ENCODE data around the gene CYFIP2. TPM values are rescaled to one million over a fixed set of nuclear protein-coding genes. Genes with fewer than 3 reads are reported as not detected.

The CYFIP2 gene
- polyA plus RNA-seq, 4 donors: 6.3 to 33.4 (median 10.3) TPM

DNA sequence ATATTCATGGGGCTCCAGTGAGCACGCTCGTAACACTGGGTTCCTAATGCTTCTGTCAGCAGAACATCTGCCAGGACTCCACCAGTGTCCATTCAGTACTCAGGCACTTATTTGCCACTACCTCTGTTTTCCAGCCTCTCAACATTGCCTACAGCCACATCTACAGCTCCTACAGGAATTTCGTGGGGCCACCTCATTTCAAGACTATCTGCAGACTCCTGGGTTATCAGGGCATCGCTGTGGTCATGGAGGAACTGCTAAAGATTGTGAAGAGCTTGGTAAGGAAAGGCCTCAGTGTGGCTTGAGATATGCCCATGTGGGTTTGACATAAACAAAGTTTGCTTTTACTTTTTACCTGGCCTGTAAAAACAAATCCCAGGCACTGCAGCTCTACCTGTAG is 92.9 kb downstream of the CYFIP2 start:
- H3K4me3 ChIP-seq (ENCODE audit: low read depth in 1 of 3, low read length in 3 of 3): no peak overlapping the region
- H3K9me3 ChIP-seq (ENCODE audit: control insufficient read depth in 2 of 2, insufficient read depth in 1 of 2, low read depth in 1 of 2, low read length in 1 of 2): no peaks in the 10 kb centered on the region
- H3K27me3 ChIP-seq (ENCODE audit: control insufficient read depth in 3 of 3, insufficient read depth in 3 of 3, low read length in 3 of 3): no peaks in the 10 kb centered on the region
- 89 to 92% (median 92%) methylated on average over 4 of the region's 4 CpGs for WGBS, 3 donors
- no peak for DNase-seq
- no peak for FAIRE-seq
- H3K36me3 ChIP-seq (ENCODE audit: control insufficient read depth in 3 of 3, insufficient read depth in 2 of 3, low read depth in 1 of 3, low read length in 3 of 3): peaks cover 0 to 29% (median 2%) of the 10 kb centered on the region in 3 donors
- no peaks in the 10 kb centered on the region for H3K4me1 ChIP-seq (ENCODE audit: control insufficient read depth in 3 of 3, insufficient read depth in 2 of 3, low read depth in 1 of 3, low read length in 2 of 3)
- no peak overlapping the region for H3K27ac ChIP-seq (ENCODE audit: low read depth in 1 of 3, low read length in 2 of 3)

DNA sequence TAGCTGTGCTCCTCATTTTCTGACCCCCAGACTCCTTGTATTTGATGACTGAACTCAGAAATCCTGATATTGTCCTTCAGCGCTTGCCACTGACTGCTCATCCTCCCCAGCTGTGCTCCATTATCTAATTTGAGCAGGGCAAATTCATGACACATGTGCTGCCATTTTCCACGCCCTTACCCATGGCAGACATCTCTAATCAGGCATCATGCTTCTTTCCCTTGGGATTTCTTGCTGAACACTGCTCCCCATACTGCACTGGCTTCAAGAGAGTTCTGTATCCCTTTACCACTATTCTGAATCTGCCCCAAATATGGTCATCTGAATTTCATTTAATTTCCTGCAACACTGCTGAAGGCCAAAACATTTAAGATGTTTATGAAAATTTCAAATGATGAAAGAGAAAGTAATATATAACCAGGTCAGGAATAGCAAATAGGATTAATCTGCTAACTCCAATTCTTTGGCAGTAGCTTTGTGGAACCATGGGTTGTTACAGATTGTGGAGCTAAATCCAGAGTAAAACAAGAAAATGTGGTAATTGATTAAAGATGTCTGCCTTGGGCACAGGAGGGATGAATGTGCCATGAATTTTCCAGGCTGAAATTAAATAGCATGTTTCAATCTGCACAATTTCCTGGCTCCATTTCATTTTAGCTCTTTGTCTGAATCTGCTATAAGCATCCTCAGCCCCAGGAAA is 93.6 kb downstream of the CYFIP2 start:
- no peaks in the 10 kb centered on the region for H3K9me3 ChIP-seq (ENCODE audit: control insufficient read depth in 2 of 2, insufficient read depth in 1 of 2, low read depth in 1 of 2, low read length in 1 of 2)
- no peak overlapping the region for H3K27ac ChIP-seq (ENCODE audit: low read depth in 1 of 3, low read length in 2 of 3)
- no peak overlapping the region for H3K4me3 ChIP-seq (ENCODE audit: low read depth in 1 of 3, low read length in 3 of 3)
- WGBS, 3 donors: 91 to 95% (median 94%) methylated on average over 2 of the region's 2 CpGs
- FAIRE-seq (no peak), DNase-seq (no peak)
- H3K27me3 ChIP-seq (ENCODE audit: control insufficient read depth in 3 of 3, insufficient read depth in 3 of 3, low read length in 3 of 3): no peaks in the 10 kb centered on the region
- peaks cover 0 to 29% (median 2%) of the 10 kb centered on the region in 3 donors for H3K36me3 ChIP-seq (ENCODE audit: control insufficient read depth in 3 of 3, insufficient read depth in 2 of 3, low read depth in 1 of 3, low read length in 3 of 3)
- no peaks in the 10 kb centered on the region for H3K4me1 ChIP-seq (ENCODE audit: control insufficient read depth in 3 of 3, insufficient read depth in 2 of 3, low read depth in 1 of 3, low read length in 2 of 3)

DNA sequence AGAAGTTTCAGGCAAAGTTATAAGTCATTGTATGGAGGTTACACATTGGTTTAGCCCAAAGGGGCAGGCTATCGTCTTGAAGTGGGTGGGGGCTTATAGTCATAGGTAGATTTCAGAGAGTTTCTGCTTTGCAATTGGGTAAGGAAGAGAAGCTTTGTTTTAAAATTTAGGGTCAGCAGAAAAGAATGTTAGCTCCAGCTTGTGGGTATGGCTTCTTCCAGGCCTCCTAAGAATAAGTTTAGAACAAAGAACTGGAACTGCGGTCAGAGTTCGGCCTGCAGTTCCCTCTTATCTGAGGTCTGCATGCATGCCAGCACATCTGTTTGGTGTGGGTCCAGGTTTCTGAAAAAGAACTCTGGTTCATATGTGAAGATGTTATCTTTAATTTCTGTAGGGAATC is 96.1 kb downstream of the CYFIP2 start:
- Histone ChIP-seq H3K36me3 (ENCODE audit: control insufficient read depth in 3 of 3, insufficient read depth in 2 of 3, low read depth in 1 of 3, low read length in 3 of 3) (peaks cover 0 to 29% (median 2%) of the 10 kb centered on the region in 3 donors), H3K27me3 (ENCODE audit: control insufficient read depth in 3 of 3, insufficient read depth in 3 of 3, low read length in 3 of 3) (no peaks in the 10 kb centered on the region), H3K4me3 (ENCODE audit: low read depth in 1 of 3, low read length in 3 of 3) (no peak overlapping the region), H3K9me3 (ENCODE audit: control insufficient read depth in 2 of 2, insufficient read depth in 1 of 2, low read depth in 1 of 2, low read length in 1 of 2) (no peaks in the 10 kb centered on the region), H3K4me1 (ENCODE audit: control insufficient read depth in 3 of 3, insufficient read depth in 2 of 3, low read depth in 1 of 3, low read length in 2 of 3) (no peaks in the 10 kb centered on the region), H3K27ac (ENCODE audit: low read depth in 1 of 3, low read length in 2 of 3) (no peak overlapping the region)
- DNase-seq (no peak), FAIRE-seq (no peak)
- WGBS, 3 donors: 46 to 64% (median 47%) methylated on average over 3 of the region's 3 CpGs

DNA sequence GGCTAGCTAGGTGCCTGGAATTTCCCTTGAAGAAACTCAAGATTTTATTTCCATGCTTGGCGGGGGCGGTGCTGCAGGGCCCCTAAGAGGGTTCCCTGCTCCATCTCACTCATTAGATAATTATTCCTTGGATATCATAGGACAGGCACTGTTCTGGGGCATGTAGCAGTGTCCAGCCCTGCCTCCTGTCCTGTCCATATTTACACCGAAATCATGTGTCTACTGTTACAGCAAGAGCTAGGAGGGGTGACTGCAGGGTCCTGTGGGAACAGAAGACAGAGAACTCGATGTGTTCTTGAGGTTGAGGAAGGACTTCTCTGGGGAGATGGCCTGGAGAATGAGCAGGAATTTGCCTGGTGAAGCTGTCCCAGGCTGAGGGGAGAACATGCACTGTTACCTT is 96.6 kb downstream of the CYFIP2 start:
- no peaks in the 10 kb centered on the region for H3K4me1 ChIP-seq (ENCODE audit: control insufficient read depth in 3 of 3, insufficient read depth in 2 of 3, low read depth in 1 of 3, low read length in 2 of 3)
- DNase-seq (no peak), FAIRE-seq (no peak)
- no peak overlapping the region for H3K27ac ChIP-seq (ENCODE audit: low read depth in 1 of 3, low read length in 2 of 3)
- H3K4me3 ChIP-seq (ENCODE audit: low read depth in 1 of 3, low read length in 3 of 3): no peak overlapping the region
- no peaks in the 10 kb centered on the region for H3K9me3 ChIP-seq (ENCODE audit: control insufficient read depth in 2 of 2, insufficient read depth in 1 of 2, low read depth in 1 of 2, low read length in 1 of 2)
- peaks cover 0 to 29% (median 2%) of the 10 kb centered on the region in 3 donors for H3K36me3 ChIP-seq (ENCODE audit: control insufficient read depth in 3 of 3, insufficient read depth in 2 of 3, low read depth in 1 of 3, low read length in 3 of 3)
- 82 to 86% (median 85%) methylated on average over 4 of the region's 4 CpGs for WGBS, 3 donors
- H3K27me3 ChIP-seq (ENCODE audit: control insufficient read depth in 3 of 3, insufficient read depth in 3 of 3, low read length in 3 of 3): no peaks in the 10 kb centered on the region

DNA sequence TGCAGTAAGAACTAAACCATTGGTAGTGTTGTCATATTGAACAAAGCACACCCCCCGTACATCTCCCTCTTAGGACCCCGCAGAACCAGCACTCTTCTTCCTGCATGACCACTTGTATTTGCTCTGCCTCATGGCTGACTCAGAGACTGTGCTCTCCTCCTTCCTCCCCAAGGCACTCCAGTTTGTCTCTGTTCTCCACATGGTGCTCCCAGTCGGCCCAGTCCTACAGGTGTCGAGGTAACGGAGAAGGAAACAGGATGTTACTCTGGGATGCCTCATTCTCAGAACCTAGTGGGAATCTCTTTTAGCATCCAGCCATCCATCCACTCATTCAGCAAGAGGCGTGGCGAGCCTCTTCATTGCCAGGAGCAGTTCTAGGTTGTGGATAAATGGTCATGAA is 97.1 kb downstream of the CYFIP2 start:
- Histone ChIP-seq H3K4me1 (ENCODE audit: control insufficient read depth in 3 of 3, insufficient read depth in 2 of 3, low read depth in 1 of 3, low read length in 2 of 3) (no peaks in the 10 kb centered on the region), H3K27me3 (ENCODE audit: control insufficient read depth in 3 of 3, insufficient read depth in 3 of 3, low read length in 3 of 3) (no peaks in the 10 kb centered on the region), H3K4me3 (ENCODE audit: low read depth in 1 of 3, low read length in 3 of 3) (no peak overlapping the region), H3K36me3 (ENCODE audit: control insufficient read depth in 3 of 3, insufficient read depth in 2 of 3, low read depth in 1 of 3, low read length in 3 of 3) (peaks cover 0 to 29% (median 2%) of the 10 kb centered on the region in 3 donors), H3K27ac (ENCODE audit: low read depth in 1 of 3, low read length in 2 of 3) (no peak overlapping the region), H3K9me3 (ENCODE audit: control insufficient read depth in 2 of 2, insufficient read depth in 1 of 2, low read depth in 1 of 2, low read length in 1 of 2) (no peaks in the 10 kb centered on the region)
- no peak for DNase-seq
- WGBS, 3 donors: 89 to 97% (median 95%) methylated on average over 7 of the region's 7 CpGs
- FAIRE-seq: no peak

DNA sequence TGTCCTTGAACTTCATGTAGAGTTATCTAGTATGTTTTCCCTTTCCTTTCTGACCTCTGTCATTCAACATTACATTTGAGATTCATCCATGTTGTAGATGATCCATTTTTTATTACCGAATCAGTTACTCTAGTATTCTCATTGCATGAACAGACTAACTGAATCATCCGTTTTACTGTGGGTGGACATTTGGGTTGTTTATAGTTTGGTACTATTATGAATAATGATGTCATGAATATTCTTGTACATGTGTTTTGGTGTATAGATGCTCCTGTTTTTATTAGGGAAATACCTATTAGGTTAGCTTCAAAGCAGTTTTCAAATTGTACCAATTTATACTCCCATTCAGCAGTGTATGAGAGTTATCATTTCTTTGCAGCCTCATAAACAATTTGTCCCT is 99.8 kb downstream of the CYFIP2 start:
- Histone ChIP-seq H3K36me3 (ENCODE audit: control insufficient read depth in 3 of 3, insufficient read depth in 2 of 3, low read depth in 1 of 3, low read length in 3 of 3) (peaks cover 0 to 21% (median 0%) of the 10 kb centered on the region in 3 donors), H3K27ac (ENCODE audit: low read depth in 1 of 3, low read length in 2 of 3) (no peak overlapping the region)
- FAIRE-seq: no peak

DNA sequence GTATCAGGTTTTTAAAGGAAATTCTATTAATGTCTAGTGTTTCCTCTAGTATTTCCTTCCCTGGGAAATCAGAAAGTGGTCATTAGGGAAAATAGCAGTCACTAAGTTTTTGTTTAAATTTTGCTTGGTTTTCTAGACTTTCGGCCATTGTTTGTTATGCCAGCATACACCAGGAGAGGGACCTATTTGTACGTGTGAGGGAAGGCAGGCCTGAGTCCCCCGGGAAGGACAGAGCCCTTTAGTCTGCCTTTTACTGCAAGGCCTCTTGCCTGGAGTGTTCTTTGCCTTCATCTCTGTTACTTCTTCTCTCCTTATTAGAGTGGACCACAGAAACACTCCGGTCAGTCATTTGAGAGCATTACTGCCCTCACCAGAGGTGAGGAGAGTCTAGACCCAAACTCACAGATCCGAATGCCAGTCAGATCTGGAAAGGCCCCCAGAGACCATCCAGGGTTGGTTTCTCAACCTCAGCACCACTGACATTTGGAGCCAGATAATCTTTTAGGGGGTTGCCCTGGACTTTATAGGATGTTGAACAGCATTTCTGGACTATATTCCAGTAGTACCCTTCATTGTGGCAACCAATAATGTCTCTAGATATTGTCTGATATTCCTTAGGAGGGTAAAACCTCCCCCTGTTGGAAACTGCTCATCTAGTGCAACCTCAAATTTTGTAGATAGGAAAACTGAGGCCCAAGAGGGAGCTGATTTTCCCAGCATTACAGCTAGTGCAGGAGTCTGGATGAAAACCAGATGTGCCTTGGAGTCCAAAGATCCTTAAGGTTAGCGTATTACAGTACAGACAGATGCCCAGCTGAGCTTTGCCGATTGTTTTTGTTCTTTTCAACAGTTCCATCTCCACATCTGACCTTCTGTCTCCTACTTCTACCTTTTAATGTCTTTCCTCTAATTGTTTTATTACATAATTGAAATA is 101.1 kb downstream of the CYFIP2 start:
- peak overlapping the region in 1 of 3 donors; percentile 25 for H3K27ac ChIP-seq (ENCODE audit: low read depth in 1 of 3, low read length in 2 of 3)
- no peaks in the 10 kb centered on the region for H3K4me1 ChIP-seq (ENCODE audit: control insufficient read depth in 3 of 3, insufficient read depth in 2 of 3, low read depth in 1 of 3, low read length in 2 of 3)
- 65 to 68% (median 67%) methylated on average over 7 of the region's 7 CpGs for WGBS, 3 donors

More for the DNA sequence above, 99.8 kb downstream of the CYFIP2 start:
- H3K9me3 ChIP-seq (ENCODE audit: control insufficient read depth in 2 of 2, insufficient read depth in 1 of 2, low read depth in 1 of 2, low read length in 1 of 2): no peaks in the 10 kb centered on the region
- no peak for DNase-seq
- 81 to 84% (median 84%) methylated on average over 2 of the region's 2 CpGs for WGBS, 3 donors
- no peaks in the 10 kb centered on the region for H3K27me3 ChIP-seq (ENCODE audit: control insufficient read depth in 3 of 3, insufficient read depth in 3 of 3, low read length in 3 of 3)
- H3K4me3 ChIP-seq (ENCODE audit: low read depth in 1 of 3, low read length in 3 of 3): no peak overlapping the region
- H3K4me1 ChIP-seq (ENCODE audit: control insufficient read depth in 3 of 3, insufficient read depth in 2 of 3, low read depth in 1 of 3, low read length in 2 of 3): no peaks in the 10 kb centered on the region

DNA sequence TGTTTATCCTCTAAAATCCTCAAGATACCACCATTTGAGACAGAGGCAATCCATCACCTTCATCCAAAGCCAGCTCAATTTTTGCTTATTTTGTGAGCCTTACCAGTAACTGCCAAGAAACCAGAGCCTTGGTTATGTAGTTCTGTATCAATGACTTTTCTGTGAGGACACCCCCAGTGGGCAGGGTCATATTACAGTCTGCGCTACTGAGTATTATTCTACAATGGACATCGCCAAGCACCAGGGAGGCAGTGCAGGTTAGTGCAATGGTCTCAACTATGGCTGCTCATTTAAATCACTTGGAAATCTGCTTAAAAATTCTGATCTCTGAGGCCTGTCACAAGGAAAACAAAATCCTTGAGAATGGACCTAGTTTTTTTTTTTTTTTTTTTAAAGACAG is 103.6 kb downstream of the CYFIP2 start:
- no peak overlapping the region for H3K27ac ChIP-seq (ENCODE audit: low read depth in 1 of 3, low read length in 2 of 3)
- DNase-seq (no peak), FAIRE-seq (no peak)
- no peaks in the 10 kb centered on the region for H3K4me1 ChIP-seq (ENCODE audit: control insufficient read depth in 3 of 3, insufficient read depth in 2 of 3, low read depth in 1 of 3, low read length in 2 of 3)
- H3K36me3 ChIP-seq (ENCODE audit: control insufficient read depth in 3 of 3, insufficient read depth in 2 of 3, low read depth in 1 of 3, low read length in 3 of 3): peaks cover 0 to 3% (median 0%) of the 10 kb centered on the region in 3 donors
- WGBS, 3 donors: 95 to 98% (median 98%) methylated on average over 2 of the region's 2 CpGs
- H3K4me3 ChIP-seq (ENCODE audit: low read depth in 1 of 3, low read length in 3 of 3): no peak overlapping the region
- H3K27me3 ChIP-seq (ENCODE audit: control insufficient read depth in 3 of 3, insufficient read depth in 3 of 3, low read length in 3 of 3): no peaks in the 10 kb centered on the region
- H3K9me3 ChIP-seq (ENCODE audit: control insufficient read depth in 2 of 2, insufficient read depth in 1 of 2, low read depth in 1 of 2, low read length in 1 of 2): no peaks in the 10 kb centered on the region

More for the DNA sequence above, 101.1 kb downstream of the CYFIP2 start:
- Histone ChIP-seq H3K27me3 (ENCODE audit: control insufficient read depth in 3 of 3, insufficient read depth in 3 of 3, low read length in 3 of 3) (no peaks in the 10 kb centered on the region), H3K36me3 (ENCODE audit: control insufficient read depth in 3 of 3, insufficient read depth in 2 of 3, low read depth in 1 of 3, low read length in 3 of 3) (peaks cover 0 to 14% (median 0%) of the 10 kb centered on the region in 3 donors), H3K4me3 (ENCODE audit: low read depth in 1 of 3, low read length in 3 of 3) (no peak overlapping the region), H3K9me3 (ENCODE audit: control insufficient read depth in 2 of 2, insufficient read depth in 1 of 2, low read depth in 1 of 2, low read length in 1 of 2) (no peaks in the 10 kb centered on the region)
- FAIRE-seq (no peak), DNase-seq (peak in 1 of 2 donors; percentile 24)

All from small intestine (tissue), 7 donors.